Cortex of kidney (tissue), 1 donor: ENCODE measurements around the gene PRRX1.

Experiments
- DNase-seq: peaks from one replicate; lab custom pipeline; 2025; lab: John Stamatoyannopoulos, UW

Gene PRRX1

GRCh38 chr1:170692866-170693575 is 29.1 kb downstream of the PRRX1 start:
- no peak for DNase-seq

GRCh38 chr1:170694172-170694926 is 30.4 kb downstream of the PRRX1 start:
- DNase-seq = no peak

DNA sequence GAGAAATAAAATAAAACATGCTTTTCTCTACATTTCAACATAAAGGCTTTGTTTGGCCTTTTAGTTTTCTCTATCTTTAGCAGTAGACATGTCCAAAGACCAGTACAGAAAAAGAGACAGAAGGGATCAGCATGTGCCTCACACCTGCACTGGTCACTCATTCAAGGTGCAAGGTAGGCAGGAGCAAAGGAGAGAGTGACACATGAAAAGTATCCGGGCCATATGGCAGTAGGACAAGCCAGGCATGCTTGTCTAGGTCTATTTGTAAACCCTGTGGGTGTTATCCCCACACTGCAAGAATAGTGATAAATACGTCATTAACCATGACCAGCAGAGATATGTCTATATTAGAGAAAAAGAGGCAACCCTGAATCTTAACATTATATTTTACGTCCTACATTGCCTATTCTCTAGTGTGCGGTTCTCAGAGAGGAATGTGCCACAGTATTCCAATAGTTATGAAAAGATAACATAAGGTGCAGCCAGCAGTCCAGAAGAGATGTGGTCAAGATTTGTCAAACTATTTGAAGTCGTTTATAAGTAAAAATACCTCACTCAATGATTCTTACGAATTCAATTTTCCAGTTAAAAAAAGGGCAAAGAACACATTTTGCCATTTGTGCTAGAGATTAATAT is 32.1 kb downstream of the PRRX1 start:
- no peak for DNase-seq

GRCh38 chr1:170696591-170697290 is 32.8 kb downstream of the PRRX1 start:
- no peak for DNase-seq

- DNase-seq = no peak
These were observed 33.4 kb downstream of the PRRX1 start for GRCh38 chr1:170697316-170697715.

DNA sequence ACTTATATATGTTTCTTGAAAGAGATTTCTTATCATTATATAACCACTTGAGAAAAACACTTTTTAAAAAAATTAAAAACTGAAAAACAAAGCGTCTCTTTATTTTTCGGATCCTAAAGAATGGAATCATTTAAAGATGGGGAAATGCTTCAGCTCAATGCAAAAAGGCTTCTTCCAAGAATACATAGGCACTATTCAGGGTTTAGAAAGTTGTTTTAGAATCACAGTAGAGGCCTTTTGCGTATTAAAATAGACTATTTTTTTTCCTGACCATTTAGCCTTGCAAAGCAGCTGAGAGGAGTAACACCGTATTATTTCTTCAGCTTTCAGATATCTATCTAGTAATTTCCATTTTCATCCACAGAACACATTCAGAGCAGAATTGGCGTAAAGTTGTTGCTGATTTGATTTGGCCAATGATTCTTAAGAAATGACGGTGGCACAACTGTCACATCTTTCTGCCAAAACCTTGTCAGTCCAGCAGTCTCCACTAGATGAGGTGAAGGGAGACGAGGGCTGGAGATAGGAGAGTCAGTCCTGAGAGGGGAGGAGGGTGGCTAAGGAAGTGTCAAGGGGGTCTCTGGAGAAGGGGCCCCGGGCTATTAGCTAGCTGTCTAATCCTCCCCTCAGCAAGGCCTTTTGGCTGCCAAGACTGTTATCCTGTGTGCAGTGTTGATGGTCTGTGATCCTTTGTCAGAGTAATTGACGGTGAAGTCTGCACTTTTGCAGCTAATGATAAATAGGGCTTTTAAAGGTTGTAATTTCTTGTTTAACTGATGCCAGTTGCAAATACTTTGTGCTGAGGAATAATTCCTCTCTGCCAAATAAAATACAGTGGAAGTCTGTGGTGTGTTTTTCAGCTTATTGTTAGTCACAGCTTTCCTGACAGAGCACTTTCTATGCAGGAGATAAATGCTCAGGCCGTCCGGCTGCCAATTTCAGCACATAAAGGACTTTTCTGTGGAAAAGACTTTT is 34.7 kb downstream of the PRRX1 start:
- no peak for DNase-seq

GRCh38 chr1:170699696-170700095 is 35.8 kb downstream of the PRRX1 start:
- no peak for DNase-seq

GRCh38 chr1:170700842-170701615 is 37.1 kb downstream of the PRRX1 start:
- no peak for DNase-seq

DNA sequence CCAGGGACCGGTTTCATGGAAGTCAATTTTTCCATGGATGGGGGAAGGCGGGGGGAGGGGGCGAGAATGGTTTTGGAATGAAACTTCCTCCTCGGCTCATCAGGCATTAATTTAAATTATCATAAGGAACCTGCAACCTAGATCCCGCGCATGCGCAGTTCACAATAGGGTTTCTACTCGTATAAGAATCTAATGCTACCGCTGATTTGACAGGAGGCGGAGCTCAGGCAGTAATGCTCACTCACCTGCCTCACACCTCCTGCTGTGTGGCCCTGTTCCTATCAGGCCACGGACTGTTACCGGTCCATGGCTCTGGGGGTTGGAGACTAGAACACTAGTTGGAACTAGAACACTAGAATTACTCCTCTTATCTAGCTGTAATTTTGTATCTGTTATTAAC is 38.0 kb downstream of the PRRX1 start:
- no peak for DNase-seq

DNA sequence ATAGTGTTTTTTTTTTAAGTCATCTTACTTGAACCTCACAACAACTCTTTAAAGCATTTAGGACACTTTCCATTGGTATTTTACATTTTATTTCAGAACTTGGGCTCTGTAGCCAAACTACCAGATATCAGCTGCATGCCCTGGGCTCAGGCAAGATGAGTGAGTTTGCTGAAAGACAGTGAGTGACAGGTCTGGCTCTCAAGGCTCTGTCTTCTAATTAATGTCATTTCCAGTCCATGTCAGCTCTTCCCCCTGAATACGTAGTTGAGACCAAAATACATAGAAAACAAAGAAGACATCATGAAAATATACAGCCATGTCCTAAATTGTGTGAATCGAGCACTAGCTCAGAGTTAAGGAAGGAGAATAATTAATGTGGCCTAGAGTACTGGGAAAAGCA is 39.7 kb downstream of the PRRX1 start:
- no peak for DNase-seq

DNA sequence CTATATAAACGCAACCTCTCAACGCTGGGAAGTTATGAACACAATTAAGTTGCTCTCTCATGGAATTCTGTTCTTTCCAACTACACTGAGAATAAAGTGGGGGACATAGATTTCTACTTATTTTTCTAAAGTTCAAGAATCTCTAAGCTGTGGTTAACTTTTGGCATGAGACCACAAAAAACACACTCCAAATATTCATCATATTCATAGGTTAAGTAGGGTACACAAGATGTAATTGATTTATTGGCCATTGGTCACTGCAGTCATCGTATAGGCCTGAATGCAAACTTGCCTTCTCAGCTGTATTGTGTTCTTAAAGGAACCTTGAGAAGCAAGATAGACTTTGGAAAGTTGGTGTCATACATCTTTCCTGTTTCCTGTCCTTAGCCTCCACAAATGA is 40.3 kb downstream of the PRRX1 start:
- DNase-seq = no peak

DNA sequence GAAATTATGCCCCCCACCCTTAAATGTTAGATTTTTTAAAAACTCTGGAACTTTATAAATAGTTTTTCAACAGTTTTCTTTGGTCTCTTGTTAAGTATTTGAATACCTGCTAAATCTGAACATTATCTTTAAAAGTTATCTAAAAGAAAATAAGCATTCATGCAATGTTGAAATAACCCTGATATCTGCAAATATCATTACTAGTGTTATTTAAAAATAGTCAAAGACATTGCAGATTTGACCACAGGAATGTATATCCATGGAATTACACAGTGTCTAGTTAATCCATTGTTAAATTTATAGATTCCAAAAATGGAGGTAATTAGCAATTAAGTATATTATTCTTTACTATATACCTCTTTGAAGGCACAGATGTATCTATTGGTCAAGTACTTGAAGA is 42.0 kb downstream of the PRRX1 start:
- no peak for DNase-seq

- DNase-seq = no peak
These were observed 43.2 kb downstream of the PRRX1 start for GRCh38 chr1:170707117-170707516.

DNA sequence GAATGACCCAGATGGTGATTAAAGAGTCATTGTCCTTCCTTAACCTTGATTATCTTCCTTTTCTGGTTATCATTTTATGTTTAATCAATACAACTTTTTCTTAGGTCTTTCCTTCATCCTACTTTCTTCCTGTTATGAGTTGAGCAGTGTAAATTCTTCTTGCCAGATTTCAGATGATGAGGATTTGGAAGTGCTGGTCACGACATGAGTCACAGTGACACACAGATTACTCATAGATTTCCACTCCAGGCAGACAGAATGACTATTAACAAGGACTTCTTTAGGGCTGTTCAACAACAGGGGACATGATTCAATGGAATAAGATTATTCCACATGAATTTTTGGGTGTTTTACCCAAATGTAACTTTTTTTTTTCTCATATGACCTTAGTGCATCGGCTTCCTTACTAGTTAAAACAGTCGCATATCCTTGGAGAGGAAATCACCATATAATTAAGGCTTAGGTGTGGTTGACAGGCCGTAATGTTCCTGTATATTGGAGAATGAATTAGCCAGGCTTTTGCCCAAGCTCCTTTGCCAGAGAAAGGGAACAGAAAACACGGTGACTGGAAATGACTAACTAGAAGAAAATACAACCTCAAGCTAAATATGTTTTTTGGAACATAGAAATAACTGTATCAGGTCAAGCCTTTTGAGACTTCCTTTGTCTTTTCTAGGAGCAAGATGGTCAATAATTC is 44.2 kb downstream of the PRRX1 start:
- no peak for DNase-seq

- DNase-seq = no peak
These were observed 47.8 kb downstream of the PRRX1 start for GRCh38 chr1:170711682-170712081.

- DNase-seq = no peak
These were observed 50.2 kb downstream of the PRRX1 start for GRCh38 chr1:170714163-170714562.

- DNase-seq = no peak
These were observed 51.0 kb downstream of the PRRX1 start for GRCh38 chr1:170714938-170715337.

DNA sequence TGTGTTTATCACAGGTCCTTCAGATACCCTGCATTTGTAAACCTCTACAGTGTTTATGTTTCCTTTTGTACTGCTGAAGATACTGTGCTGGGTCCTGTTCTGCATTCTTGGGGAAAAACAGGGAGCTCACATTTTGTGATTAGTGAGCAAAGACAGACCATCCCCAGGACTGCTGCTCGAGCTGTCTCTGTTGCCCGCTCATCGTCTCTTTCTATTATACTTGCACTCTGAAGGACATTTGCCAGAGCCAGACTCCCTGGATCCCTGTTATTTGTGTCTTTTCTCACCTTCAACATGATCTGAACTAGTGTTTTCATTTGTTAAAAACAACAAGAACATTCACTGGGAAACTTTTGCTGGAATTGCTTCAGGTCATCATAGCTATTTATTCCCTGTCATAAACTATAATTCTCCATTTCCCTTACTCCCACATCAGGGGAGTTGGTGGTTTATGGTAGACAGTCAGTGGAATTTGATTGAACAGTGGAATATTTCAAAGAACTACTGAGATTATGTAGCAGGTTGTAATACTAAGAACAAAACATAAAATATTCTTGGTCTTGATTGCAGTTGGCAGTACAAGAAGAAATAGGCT is 53.0 kb downstream of the PRRX1 start:
- DNase-seq = no peak

DNA sequence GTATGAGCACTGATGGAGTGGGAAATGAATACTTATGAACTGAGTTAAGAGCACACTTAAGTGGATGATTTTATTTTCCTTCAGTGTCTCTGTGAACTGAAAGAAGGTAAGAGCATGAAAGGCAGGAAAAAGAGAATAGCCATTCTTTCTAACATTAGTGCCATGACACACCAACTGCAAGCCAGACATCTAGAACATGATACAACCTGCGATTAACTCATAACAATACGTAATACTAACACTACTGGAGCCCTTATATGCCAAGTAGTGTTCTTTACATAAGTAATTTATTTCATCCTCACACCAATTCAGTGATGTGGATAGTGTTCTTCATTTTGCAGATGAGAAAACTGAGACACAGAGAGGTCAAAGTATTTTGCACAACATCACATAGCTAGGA is 56.7 kb downstream of the PRRX1 start:
- no peak for DNase-seq

DNA sequence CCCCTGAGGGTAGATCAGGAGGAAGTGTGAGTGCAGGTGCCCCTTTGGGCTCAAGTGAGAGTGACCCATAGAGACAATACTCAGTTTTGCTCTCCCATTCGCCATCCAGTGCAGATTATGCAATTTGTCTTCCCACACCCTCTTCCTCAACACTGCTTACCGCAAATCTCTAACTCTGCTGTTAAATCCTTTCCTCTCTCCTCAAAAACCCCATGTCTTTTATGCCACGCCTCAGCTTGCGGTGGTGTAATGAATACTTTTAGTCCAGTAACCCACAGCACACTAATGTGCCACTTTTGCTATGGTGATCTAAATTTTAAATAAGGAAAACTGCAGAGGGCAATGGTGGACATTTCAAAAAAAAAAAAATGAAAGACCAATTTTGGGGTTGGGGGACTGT is 57.7 kb downstream of the PRRX1 start:
- no peak for DNase-seq
